H9 (cell line): ENCODE results near the gene NEMP1. TPM values are rescaled to one million over a fixed set of nuclear protein-coding genes. Genes with fewer than 3 reads are reported as not detected.
A peak's percentile ranks its signal among the peaks of the same experiment; 100 is the strongest.

Experiments
- DNase-seq: peaks from one replicate; pipeline ENCODE4 v3.0.0-alpha.2; 2017
- H2AFZ ChIP-seq: one replicate; pipeline ENCODE4 v1.6.1; 2013; ENCODE audit warnings: mild to moderate bottlenecking, low read length, control low read depth, moderate library complexity
- H2AK5ac ChIP-seq: 2 replicates; pipeline ENCODE4 v1.6.1; 2013; ENCODE audit warnings: low read length, control low read depth, mixed read lengths; ENCODE audit not compliant: insufficient read length
- H2BK120ac ChIP-seq: one replicate; pipeline ENCODE4 v1.6.1; 2013; ENCODE audit warnings: low read depth, mild to moderate bottlenecking, low read length, control low read depth, inconsistent platforms; ENCODE audit not compliant: poor library complexity, severe bottlenecking
- H2BK12ac ChIP-seq: 2 replicates; pipeline ENCODE4 v1.6.1; 2013; ENCODE audit warnings: low read length, control low read depth, mixed read lengths, low read depth; ENCODE audit not compliant: insufficient read length
- H2BK15ac ChIP-seq: 2 replicates; pipeline ENCODE4 v1.6.1; 2013; ENCODE audit warnings: low read depth, low read length, control low read depth
- H2BK20ac ChIP-seq: one replicate; pipeline ENCODE4 v1.6.1; 2013; ENCODE audit warnings: low read depth, mild to moderate bottlenecking, low read length, control low read depth, inconsistent platforms; ENCODE audit not compliant: poor library complexity, severe bottlenecking
- H2BK5ac ChIP-seq: 2 replicates; pipeline ENCODE4 v1.6.1; 2013; ENCODE audit warnings: low read length, control low read depth, mixed read lengths; ENCODE audit not compliant: insufficient read length
- H3K14ac ChIP-seq: 2 replicates; pipeline ENCODE4 v1.6.1; 2013; ENCODE audit warnings: low read length, control low read depth; ENCODE audit not compliant: insufficient read depth
- H3K18ac ChIP-seq: 2 replicates; pipeline ENCODE4 v1.6.1; 2013; ENCODE audit warnings: low read depth, mild to moderate bottlenecking, mixed read lengths, low read length, control low read depth; ENCODE audit not compliant: insufficient read length
- H3K23ac ChIP-seq: 2 replicates; pipeline ENCODE4 v1.6.1; 2013; ENCODE audit warnings: low read length, control low read depth, mixed read lengths, low read depth; ENCODE audit not compliant: insufficient read length
- H3K23me2 ChIP-seq: 2 replicates; pipeline ENCODE4 v1.6.1; 2013; ENCODE audit warnings: low read depth, mild to moderate bottlenecking, mixed read lengths, low read length, control low read depth; ENCODE audit not compliant: insufficient read length, poor library complexity, severe bottlenecking
- H3K27ac ChIP-seq: 2 replicates; pipeline ENCODE4 v1.5.1; 2013; ENCODE audit warnings: low read length, control low read depth, mixed read lengths, low read depth; ENCODE audit not compliant: insufficient read length
- H3K27me3 ChIP-seq: 2 replicates; pipeline ENCODE4 v1.6.1; 2013; ENCODE audit warnings: low read length, control low read depth, inconsistent platforms; ENCODE audit not compliant: insufficient read depth
- H3K4ac ChIP-seq: 2 replicates; pipeline ENCODE4 v1.6.1; 2013; ENCODE audit warnings: low read depth, mild to moderate bottlenecking, control low read depth, inconsistent platforms, low read length, moderate library complexity
- H3K4me1 ChIP-seq: 2 replicates; pipeline ENCODE4 v1.6.1; 2013; ENCODE audit warnings: low read length, control low read depth, inconsistent platforms; ENCODE audit not compliant: insufficient read depth
- H3K4me2 ChIP-seq: 2 replicates; pipeline ENCODE4 v1.6.1; 2013; ENCODE audit warnings: low read length, control low read depth, mixed read lengths; ENCODE audit not compliant: insufficient read length, insufficient read depth
- H3K56ac ChIP-seq: 2 replicates; pipeline ENCODE4 v1.6.1; 2013; ENCODE audit warnings: low read depth, mild to moderate bottlenecking, mixed read lengths, low read length, control low read depth; ENCODE audit not compliant: insufficient read length
- H3K79me1 ChIP-seq: 2 replicates; pipeline ENCODE4 v1.6.1; 2013; ENCODE audit warnings: low read depth, mild to moderate bottlenecking, moderate library complexity, low read length, control low read depth, inconsistent platforms; ENCODE audit not compliant: insufficient read depth, poor library complexity, severe bottlenecking
- H3K79me2 ChIP-seq: 2 replicates; pipeline ENCODE4 v1.6.1; 2013; ENCODE audit warnings: low read length, control low read depth, inconsistent platforms; ENCODE audit not compliant: insufficient read depth
- H3K9ac ChIP-seq: 2 replicates; pipeline ENCODE4 v1.6.1; 2013; ENCODE audit warnings: low read length, control low read depth, mixed read lengths; ENCODE audit not compliant: insufficient read length; ENCODE audit errors: extremely low read depth
- H3K9me3 ChIP-seq: one replicate; pipeline ENCODE4 v1.6.1; 2013; ENCODE audit warnings: low read depth, low read length, inconsistent platforms; ENCODE audit not compliant: control insufficient read depth
- H3T11ph ChIP-seq: one replicate; pipeline ENCODE4 v1.6.1; 2013; ENCODE audit warnings: mild to moderate bottlenecking, low read length, control low read depth, inconsistent platforms
- H4K20me1 ChIP-seq: one replicate; pipeline ENCODE4 v1.6.1; 2013; ENCODE audit not compliant: control insufficient read depth, insufficient read length, insufficient read depth
- H4K5ac ChIP-seq: 2 replicates; pipeline ENCODE4 v1.6.1; 2013; ENCODE audit warnings: low read depth, mild to moderate bottlenecking, mixed read lengths, low read length, control low read depth; ENCODE audit not compliant: insufficient read length
- H4K8ac ChIP-seq: replicated peaks from 2 replicates; pipeline ENCODE4 v1.6.1; 2013; ENCODE audit warnings: low read length, control low read depth, mixed read lengths, low read depth; ENCODE audit not compliant: insufficient read length
- H4K91ac ChIP-seq: 2 replicates; pipeline ENCODE4 v1.6.1; 2013; ENCODE audit warnings: low read depth, mild to moderate bottlenecking, moderate library complexity, mixed read lengths, low read length, control low read depth; ENCODE audit not compliant: insufficient read length
- H3K27ac Mint-ChIP-seq, 3 experiments: 2 replicates in 2 of 3; 3 replicates in 1 of 3; pipeline ENCODE4 v1.8.0; 2020 to 2021; ENCODE audit warnings: mixed read lengths in 3 of 3, mild to moderate bottlenecking in 1 of 3, moderate library complexity in 1 of 3
- H3K27me3 Mint-ChIP-seq: 2 replicates; pipeline ENCODE4 v1.8.0; 2021; ENCODE audit warnings: low read depth, mild to moderate bottlenecking, moderate library complexity, mixed read lengths
- H3K36me3 Mint-ChIP-seq, 3 experiments: 2 replicates in 2 of 3; 3 replicates in 1 of 3; pipeline ENCODE4 v1.8.0; 2020 to 2021; ENCODE audit warnings: low read depth in 3 of 3, mixed read lengths in 3 of 3; ENCODE audit not compliant: insufficient read depth in 1 of 3
- H3K4me1 Mint-ChIP-seq, 2 experiments: 2 replicates each; pipeline ENCODE4 v1.8.0; 2020; ENCODE audit warnings: mixed read lengths in 2 of 2
- H3K4me3 Mint-ChIP-seq, 2 experiments: 2 replicates in 1 of 2; 3 replicates in 1 of 2; pipeline ENCODE4 v1.8.0; 2020 to 2021; ENCODE audit warnings: mild to moderate bottlenecking in 2 of 2, mixed read lengths in 2 of 2, moderate library complexity in 1 of 2
- H3K9me3 Mint-ChIP-seq, 2 experiments: 2 replicates in 1 of 2; 3 replicates in 1 of 2; pipeline ENCODE4 v1.8.0; 2020; ENCODE audit warnings: mild to moderate bottlenecking in 2 of 2, mixed read lengths in 2 of 2, moderate library complexity in 1 of 2
- CTCF ChIP-seq: fragments of 200-600 bp; sonication (generic); conservative IDR thresholded peaks from 3 replicates; pipeline ENCODE4 v1.8.0; 2021; ENCODE audit warnings: antibody characterized with exemption, mild to moderate bottlenecking
- WGBS: extraction: QIAGEN DNeasy Blood & Tissue Kit; methylation state at CpG from one replicate; pipeline ENCODE4 v1.1.7; 2013; ENCODE audit warnings: missing lambda C conversion rate, low lambda C conversion rate, mixed read lengths; ENCODE audit not compliant: insufficient read length; ENCODE audit errors: extremely low coverage; 5-methylcytosine and 5-hydroxymethylcytosine counted together
- total RNA-seq: library from RNA; stranded (reverse); gene quantifications from 2 replicates; pipeline ENCODE4 v1.2.1, GENCODE V29; 2021

The NEMP1 gene
- total RNA-seq, 1 experiment from 2014 or later: 50.1 TPM

GRCh38 chr12:57037264-57037663, 41.3 kb downstream of the NEMP1 start:
- H4K8ac ChIP-seq: no peak overlapping the region
- Mint-ChIP-seq H3K4me3 (no peak overlapping the region), H3K36me3 (peaks cover 0 to 2% (median 0%) of the 10 kb centered on the region in 3 experiments; a peak in 1 of 7 replicates), H3K9me3 (no peaks in the 10 kb centered on the region), H3K4me1 (peaks cover 7% of the 10 kb centered on the region in 2 experiments), H3K27me3 (peaks cover 5% of the 10 kb centered on the region), H3K27ac (peak overlapping the region in 1 of 3 experiments; percentile 46; a peak in 1 of 7 replicates)
- H2BK15ac ChIP-seq: no peak overlapping the region
- H3K9me3 ChIP-seq: no peaks in the 10 kb centered on the region
- no peak overlapping the region for H3K4ac ChIP-seq
- H3K9ac ChIP-seq: no peak overlapping the region
- no peaks in the 10 kb centered on the region for H3K79me2 ChIP-seq
- H3K14ac ChIP-seq: no peak overlapping the region
- H2AFZ ChIP-seq: no peak overlapping the region
- no peaks in the 10 kb centered on the region for H3K4me1 ChIP-seq
- H3K27me3 ChIP-seq: no peaks in the 10 kb centered on the region
- H3K56ac ChIP-seq: no peak overlapping the region
- H4K5ac ChIP-seq: no peak overlapping the region
- no peaks in the 10 kb centered on the region for H3K79me1 ChIP-seq
- no peak overlapping the region for H3K4me2 ChIP-seq
- no peaks in the 10 kb centered on the region for H4K20me1 ChIP-seq
- no peak overlapping the region for H3T11ph ChIP-seq
- no peak overlapping the region for H2BK120ac ChIP-seq
- no peak overlapping the region for H2BK5ac ChIP-seq
- no peak overlapping the region for H2BK20ac ChIP-seq
- WGBS: no CpG with 5 or more reads among the region's 3 CpGs
- H3K18ac ChIP-seq: no peak overlapping the region
- H3K23me2 ChIP-seq: no peaks in the 10 kb centered on the region
- no peak overlapping the region for H4K91ac ChIP-seq
- no peak overlapping the region for H3K27ac ChIP-seq
- no peak overlapping the region for H2BK12ac ChIP-seq
- DNase-seq: peak; percentile 20
- TF ChIP-seq CTCF: no peak
- no peak overlapping the region for H3K23ac ChIP-seq
- no peak overlapping the region for H2AK5ac ChIP-seq
